Measurements from ENCODE around the gene CCDC57. TPM values are rescaled to one million over a fixed set of nuclear protein-coding genes. Genes with fewer than 3 reads are reported as not detected.
A peak's percentile ranks its signal among the peaks of the same experiment; 100 is the strongest.

The CCDC57 gene
- total RNA-seq, 1 donor from 2014 or later: 79.0 TPM

GRCh38 chr17:82244413-82245133 is 31.9 kb upstream of the CCDC57 start:
- Mint-ChIP-seq H3K9me3 (ENCODE audit: low read depth) (no peaks in the 10 kb centered on the region), H3K27me3 (no peaks in the 10 kb centered on the region), H3K36me3 (ENCODE audit: insufficient read depth) (peaks cover 22% of the 10 kb centered on the region), H3K4me1 (ENCODE audit: low read depth) (no peaks in the 10 kb centered on the region), H3K27ac (peak overlapping the region; percentile 79), H3K4me3 (ENCODE audit: low read depth) (no peak overlapping the region)
- DNase-seq (ENCODE audit: low spot score, unreplicated experiment): no peak
- TF ChIP-seq CTCF (IDR thresholded peaks at IDR 0.05; ENCODE audit: unreplicated experiment): peak; percentile 63

GRCh38 chr17:82243648-82244412 is 31.2 kb upstream of the CCDC57 start:
- peaks cover 22% of the 10 kb centered on the region for H3K36me3 Mint-ChIP-seq (ENCODE audit: insufficient read depth)
- peak overlapping the region; percentile 79 for H3K27ac Mint-ChIP-seq
- no peaks in the 10 kb centered on the region for H3K27me3 Mint-ChIP-seq

GRCh38 chr17:82242977-82243647 is 30.5 kb upstream of the CCDC57 start:
- no peak overlapping the region for H3K27ac Mint-ChIP-seq
- H3K36me3 Mint-ChIP-seq (ENCODE audit: insufficient read depth): peaks cover 20% of the 10 kb centered on the region
- no peaks in the 10 kb centered on the region for H3K9me3 Mint-ChIP-seq (ENCODE audit: low read depth)
- TF ChIP-seq CTCF (IDR thresholded peaks at IDR 0.05; ENCODE audit: unreplicated experiment): no peak
- DNase-seq (ENCODE audit: low spot score, unreplicated experiment): no peak
- no peak overlapping the region for H3K4me3 Mint-ChIP-seq (ENCODE audit: low read depth)
- H3K27me3 Mint-ChIP-seq: no peaks in the 10 kb centered on the region
- peaks cover 3% of the 10 kb centered on the region for H3K4me1 Mint-ChIP-seq (ENCODE audit: low read depth)

More at GRCh38 chr17:82243648-82244412, 31.2 kb upstream of the CCDC57 start:
- H3K9me3 Mint-ChIP-seq (ENCODE audit: low read depth): no peaks in the 10 kb centered on the region
- no peak overlapping the region for H3K4me3 Mint-ChIP-seq (ENCODE audit: low read depth)
- TF ChIP-seq CTCF (IDR thresholded peaks at IDR 0.05; ENCODE audit: unreplicated experiment): no peak
- H3K4me1 Mint-ChIP-seq (ENCODE audit: low read depth): peaks cover under 1% of the 10 kb centered on the region
- DNase-seq (ENCODE audit: low spot score, unreplicated experiment): no peak

GRCh38 chr17:82242698-82242976 is 30.0 kb upstream of the CCDC57 start:
- H3K4me1 Mint-ChIP-seq (ENCODE audit: low read depth): peaks cover 3% of the 10 kb centered on the region
- no peak overlapping the region for H3K27ac Mint-ChIP-seq
- peaks cover 18% of the 10 kb centered on the region for H3K36me3 Mint-ChIP-seq (ENCODE audit: insufficient read depth)
- no peak for TF ChIP-seq CTCF (IDR thresholded peaks at IDR 0.05; ENCODE audit: unreplicated experiment)
- H3K27me3 Mint-ChIP-seq: no peaks in the 10 kb centered on the region
- DNase-seq (ENCODE audit: low spot score, unreplicated experiment): no peak
- no peaks in the 10 kb centered on the region for H3K9me3 Mint-ChIP-seq (ENCODE audit: low read depth)
- no peak overlapping the region for H3K4me3 Mint-ChIP-seq (ENCODE audit: low read depth)

- Mint-ChIP-seq H3K27ac (peak overlapping the region; percentile 43), H3K4me1 (ENCODE audit: low read depth) (peaks cover 3% of the 10 kb centered on the region), H3K36me3 (ENCODE audit: insufficient read depth) (peaks cover 20% of the 10 kb centered on the region), H3K4me3 (ENCODE audit: low read depth) (no peak overlapping the region), H3K9me3 (ENCODE audit: low read depth) (no peaks in the 10 kb centered on the region), H3K27me3 (no peaks in the 10 kb centered on the region)
- no peak for DNase-seq (ENCODE audit: low spot score, unreplicated experiment)
- TF ChIP-seq CTCF (IDR thresholded peaks at IDR 0.05; ENCODE audit: unreplicated experiment): no peak
Observed at GRCh38 chr17:82241926-82242697, 29.5 kb upstream of the CCDC57 start.

Data from progenitor cell of endocrine pancreas (in vitro differentiated cells).